Tongue (tissue), 2 donors: ENCODE data around the gene ARID1B. TPM values are rescaled to one million over a fixed set of nuclear protein-coding genes. Genes with fewer than 3 reads are reported as not detected.

ENCODE experiments used
- DNase-seq: peaks from one replicate; pipeline ENCODE4 v3.0.0-alpha.2; 2015
- total RNA-seq: library from RNA; depleted of rRNA; stranded (reverse); fragments of >200 nt; gene quantifications from one replicate; pipeline ENCODE4 v1.2.3, GENCODE V29; 2014

Gene ARID1B
- total RNA-seq, 1 donor from 2014 or later, result 143 TPM

DNA sequence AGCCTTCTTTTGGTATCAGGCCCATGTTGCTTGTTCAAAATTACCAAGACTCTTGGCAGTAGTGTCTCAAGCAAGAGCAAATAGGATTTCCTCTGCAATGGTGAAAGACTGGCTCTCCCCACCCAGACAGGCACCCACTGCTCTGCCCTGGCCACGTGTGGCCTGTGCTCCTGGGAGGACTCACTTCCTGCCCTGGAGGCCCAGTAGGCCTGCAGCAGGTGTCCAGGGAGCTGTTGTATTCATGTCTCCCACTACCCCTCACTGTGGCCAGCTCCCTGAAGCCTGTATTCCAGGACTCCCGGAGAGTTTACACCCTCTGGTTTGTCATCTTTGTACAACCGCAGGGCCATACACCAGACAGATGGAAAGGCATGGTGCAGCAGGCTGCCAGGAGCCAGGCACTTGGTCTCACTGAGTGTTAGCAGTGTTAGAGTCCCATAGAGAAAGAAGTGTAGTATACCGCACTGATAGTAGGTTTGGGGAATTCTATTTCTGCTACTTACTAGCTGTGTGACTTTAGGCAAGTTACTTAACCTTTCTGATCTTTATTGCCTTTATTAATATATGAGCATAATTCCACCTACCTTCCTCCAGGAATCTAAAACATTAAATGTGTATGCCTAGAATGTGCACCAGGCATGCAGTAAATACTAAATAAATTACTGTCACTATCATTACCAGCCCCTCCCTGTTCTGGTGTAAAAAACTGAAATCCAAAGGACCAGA is 386.4 kb downstream of the ARID1B start:
- DNase-seq, result no peak

DNA sequence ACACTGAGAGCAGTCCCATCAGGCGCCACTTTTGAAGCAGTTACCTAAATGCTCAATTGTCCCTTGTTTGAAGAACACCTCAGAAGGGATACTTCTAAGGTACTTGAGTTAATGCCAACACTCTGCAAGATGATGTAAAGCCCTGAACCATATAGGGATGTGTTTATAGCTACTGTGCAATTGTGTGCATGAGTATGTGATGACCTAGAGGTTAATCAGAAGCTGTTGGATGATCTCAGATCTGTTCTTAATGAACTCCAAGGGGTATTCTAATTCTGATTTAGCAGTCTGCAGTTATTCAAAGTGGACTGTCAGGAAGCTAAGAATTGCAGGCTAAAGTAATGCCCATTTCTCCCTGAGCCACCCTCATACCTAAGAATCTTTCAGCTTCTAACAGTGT is 387.8 kb downstream of the ARID1B start:
- DNase-seq, result no peak

DNA sequence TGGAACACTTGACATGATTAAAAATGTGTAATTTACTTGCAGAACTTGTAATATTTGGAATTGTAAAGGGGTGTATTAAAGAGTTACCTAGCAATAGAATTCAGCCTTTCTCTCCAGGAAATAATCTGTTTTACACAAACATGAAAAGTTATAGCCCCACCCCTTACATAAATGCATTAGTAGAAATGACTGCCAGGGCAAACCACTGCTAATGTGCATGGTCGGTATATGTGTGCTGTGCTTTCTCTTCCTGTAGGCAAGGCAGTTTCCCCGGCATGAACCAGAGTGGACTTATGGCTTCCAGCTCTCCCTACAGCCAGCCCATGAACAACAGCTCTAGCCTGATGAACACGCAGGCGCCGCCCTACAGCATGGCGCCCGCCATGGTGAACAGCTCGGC is 389.6 kb downstream of the ARID1B start:
- DNase-seq, result no peak

DNA sequence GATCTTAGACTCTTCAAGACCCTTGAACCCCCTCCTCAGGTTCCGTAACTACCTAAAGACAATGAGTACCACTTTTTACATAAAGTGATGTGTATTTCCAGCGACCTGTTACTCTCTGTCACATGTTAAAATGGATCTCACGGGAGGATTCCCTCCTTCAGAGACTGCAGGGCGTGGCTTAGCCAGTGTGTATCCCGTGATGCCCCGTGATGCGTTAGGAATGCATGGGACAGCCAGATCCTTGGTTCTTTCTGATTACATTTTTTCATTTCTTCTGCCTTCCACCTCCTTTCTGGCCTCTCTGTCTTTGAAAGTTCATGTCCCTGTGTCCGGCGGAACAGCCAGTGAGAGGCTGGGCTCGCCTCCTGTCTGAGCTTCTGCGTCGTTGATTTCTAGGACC is 390.7 kb downstream of the ARID1B start:
- DNase-seq, result no peak

DNA sequence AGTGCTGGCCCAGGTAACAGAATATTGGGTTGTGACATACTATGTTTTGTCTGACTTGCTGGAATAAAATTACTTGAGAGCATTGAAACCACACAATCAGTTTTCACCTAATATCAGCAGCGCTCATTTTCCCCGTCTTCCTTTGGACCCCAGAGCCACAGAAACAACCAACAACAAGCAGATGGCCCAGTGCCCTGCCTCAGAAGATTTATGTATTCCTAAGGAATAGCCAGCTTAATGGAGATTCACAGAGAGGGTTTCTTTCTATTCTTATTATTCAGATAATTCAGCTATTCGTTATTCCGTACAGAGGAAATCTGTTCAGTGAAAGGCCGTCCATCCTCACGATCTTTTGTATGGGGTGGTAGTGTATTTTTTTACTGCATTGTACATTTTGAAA is 391.3 kb downstream of the ARID1B start:
- no peak for DNase-seq

DNA sequence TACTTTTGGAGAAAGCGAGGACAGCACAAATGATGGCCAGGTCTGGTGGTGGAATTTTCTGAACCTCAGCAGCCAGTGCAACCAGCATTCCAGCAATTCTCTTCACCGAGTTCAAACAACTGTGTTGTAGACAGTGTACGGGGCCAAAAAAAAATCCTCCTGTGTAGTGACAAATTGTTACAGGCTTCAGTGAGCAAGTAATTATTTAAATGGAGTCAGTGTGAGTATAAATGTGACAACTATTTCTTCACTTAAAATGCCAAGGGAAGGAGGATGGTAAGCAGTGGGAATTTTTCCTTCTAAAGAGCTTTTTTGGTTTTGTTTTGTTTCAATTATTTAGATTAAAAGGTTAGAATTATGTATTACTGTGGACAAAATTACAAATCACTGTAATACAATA is 392.0 kb downstream of the ARID1B start:
- DNase-seq, result no peak

GRCh38 chr6:157169656-157170055 is 392.5 kb downstream of the ARID1B start:
- DNase-seq, result peak; percentile 59

DNA sequence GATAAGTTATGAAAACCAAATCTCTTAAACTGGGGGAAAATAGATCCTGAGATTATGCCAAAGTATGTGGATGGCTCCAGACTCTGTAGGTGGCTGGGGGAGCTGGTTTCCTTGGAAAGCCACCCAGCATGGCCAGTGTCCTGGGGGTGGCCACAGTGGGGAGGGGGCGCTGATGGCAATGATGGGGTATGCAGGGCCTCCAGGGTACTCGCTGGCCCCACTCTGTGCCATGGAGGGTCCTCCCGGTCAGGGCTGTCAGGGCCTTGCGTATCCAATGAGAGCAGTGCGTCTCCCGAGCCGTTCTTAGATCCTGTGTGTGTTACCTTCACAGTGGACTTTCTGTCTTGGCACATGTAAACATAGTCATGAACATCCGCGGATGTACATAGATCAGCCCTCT is 393.4 kb downstream of the ARID1B start:
- no peak for DNase-seq

DNA sequence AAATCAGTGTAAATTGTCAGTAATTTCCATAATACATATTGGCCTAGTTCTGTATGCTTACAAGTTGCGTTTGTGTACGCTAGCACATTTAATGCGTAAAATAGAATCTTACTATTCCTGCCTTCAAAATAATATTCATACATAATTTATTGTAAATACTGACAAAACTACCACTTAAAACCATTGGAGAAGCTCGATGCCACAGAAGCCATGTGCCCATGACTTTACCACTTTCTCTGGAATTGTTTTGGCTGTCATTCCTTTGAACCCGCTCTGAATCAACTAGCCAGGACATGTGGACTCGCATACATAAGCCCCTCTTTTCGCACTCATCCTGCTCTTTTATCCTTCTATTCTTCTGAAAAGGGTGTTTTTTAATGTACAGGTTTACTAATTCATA is 394.6 kb downstream of the ARID1B start:
- DNase-seq, result no peak

DNA sequence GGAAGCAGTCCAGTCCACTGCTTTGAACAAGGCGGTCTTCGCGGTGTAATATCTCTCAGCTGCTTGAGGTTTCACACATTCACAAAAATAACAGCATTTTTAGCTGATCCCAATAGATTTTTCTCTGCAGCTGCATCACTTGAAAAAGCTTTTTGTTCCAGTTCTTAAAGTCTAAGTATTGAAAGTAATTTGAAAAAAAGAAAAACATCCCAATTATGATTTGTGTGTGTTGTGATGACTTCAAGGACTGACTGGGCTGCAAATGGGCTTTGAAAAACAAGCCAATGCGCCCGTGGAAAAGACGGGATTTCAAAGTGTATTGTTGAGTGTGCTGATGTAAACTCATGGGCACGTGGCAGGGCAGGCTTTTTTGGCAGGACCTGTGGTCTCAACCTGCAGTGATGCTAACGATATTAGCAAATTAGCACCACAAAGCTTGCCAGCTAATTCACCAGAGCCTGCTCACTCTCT is 395.1 kb downstream of the ARID1B start:
- peak; percentile 64 for DNase-seq

DNA sequence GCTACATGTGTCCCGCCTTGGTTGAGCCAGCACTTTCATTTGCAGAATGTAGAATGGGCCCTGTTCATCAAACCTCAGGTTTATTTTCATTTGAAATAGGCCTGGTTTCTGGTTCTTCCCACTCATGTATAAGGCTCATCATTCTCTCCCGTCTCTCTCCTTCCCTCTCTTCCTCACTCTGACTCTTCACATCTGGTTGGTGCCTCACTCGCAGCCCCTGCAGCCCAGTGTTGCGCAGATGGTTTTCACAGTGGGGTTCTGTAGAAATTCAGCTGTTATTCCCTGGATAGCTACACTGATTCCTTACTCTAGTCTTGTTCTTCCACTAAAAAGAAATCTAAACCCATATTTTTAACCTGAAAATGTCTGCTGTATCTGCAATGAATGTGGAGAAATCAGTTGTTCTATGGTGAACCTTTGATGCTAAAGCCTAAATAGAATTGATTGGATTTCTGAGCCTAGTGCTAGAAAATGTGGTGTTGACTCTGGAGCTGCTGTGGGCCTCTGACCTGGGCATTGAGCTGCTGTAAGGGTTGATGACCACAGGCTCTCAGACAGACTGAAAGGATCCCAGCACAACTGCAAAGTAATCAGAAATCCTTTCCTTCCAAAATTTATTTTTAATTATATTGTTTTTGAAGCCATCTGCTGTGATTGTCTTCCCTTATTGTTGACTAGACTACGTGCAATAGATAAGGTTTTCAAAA is 395.8 kb downstream of the ARID1B start:
- no peak for DNase-seq

- DNase-seq, result no peak
Observed at GRCh38 chr6:157173776-157174175, 396.6 kb downstream of the ARID1B start.

DNA sequence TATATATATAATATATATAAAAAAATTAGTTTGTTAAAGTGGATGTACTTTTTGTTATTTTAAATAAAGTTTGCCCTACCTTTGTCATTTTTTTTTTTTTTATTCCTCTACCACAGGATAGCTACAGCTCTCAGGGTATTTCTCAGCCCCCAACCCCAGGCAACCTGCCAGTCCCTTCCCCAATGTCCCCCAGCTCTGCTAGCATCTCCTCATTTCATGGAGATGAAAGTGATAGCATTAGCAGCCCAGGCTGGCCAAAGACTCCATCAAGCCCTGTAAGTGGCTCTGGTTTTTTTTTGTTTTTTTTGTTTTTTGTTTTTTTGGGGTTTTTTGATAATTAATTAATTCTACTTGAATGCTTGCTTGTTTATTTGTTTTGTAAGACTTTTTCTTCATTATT is 397.6 kb downstream of the ARID1B start:
- no peak for DNase-seq

DNA sequence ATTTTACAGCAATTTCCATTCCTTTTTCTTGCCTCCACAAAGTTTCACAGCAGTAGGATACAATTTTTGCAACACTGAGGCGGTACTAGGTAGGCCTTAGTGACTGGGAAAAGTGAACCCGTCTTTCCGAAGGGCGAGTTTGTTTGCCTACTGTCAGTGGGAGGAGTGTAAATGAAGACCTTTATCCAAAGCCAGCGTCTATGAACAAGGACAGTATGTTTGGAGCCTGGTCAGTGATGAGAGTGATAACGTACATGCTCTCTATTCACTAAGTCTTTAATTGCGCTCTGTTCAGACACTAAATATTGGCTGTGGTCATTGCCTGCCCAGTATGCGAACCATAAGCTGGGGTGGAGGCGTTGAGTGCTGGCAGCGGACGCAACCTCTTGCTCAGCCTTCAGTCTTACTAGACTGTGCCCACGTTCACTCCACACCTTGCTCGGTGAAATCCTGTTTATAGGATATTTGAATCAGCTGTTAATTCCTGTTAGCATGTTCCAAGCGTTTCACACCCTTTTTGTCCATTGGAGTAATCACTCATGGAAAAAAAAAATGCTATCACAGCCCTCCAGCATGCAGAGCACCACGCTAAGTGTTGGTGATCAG is 400.7 kb downstream of the ARID1B start:
- no peak for DNase-seq

DNA sequence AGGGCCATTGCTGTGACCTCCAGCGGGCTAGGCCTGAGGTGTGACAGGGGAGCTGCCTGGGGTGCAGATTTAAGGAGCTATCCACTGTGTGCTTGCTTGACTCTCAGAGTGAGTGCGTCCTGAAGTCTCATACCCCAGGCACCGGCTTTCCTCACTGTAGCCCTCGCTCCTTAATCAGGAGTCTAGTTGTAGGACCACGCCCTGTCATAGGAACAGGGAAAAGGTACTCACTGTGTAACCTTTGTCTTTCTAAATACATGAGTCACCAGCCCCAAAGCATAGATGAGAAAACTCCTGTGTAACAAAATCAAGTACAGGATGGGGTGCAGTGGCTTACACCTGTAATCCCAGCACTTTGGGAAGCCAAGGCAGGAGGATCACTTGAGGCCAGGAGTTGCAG is 404.5 kb downstream of the ARID1B start:
- no peak for DNase-seq

- no peak for DNase-seq
Observed at GRCh38 chr6:157182503-157183264, 405.5 kb downstream of the ARID1B start.

- DNase-seq, result peak; percentile 77
Observed at GRCh38 chr6:157184202-157185015, 407.2 kb downstream of the ARID1B start.

DNA sequence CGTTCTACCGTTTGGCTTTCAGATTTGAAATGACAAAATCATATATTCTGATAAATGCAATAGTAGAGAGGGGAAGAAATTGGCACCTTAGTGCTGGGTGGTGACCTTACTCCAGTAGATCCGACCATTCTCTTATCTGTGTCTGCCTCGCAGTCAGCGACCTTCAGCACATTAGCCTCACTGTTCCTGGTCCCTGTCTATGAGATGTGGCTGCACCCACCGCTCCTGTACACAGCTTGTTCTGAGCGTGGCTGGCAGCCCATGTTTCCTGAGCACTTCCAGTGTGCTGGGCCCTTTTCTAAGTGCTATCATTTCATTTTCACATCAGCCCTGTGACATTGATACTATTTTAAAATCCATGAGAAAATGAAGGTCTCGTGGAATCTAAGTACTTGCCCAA is 408.0 kb downstream of the ARID1B start:
- no peak for DNase-seq

DNA sequence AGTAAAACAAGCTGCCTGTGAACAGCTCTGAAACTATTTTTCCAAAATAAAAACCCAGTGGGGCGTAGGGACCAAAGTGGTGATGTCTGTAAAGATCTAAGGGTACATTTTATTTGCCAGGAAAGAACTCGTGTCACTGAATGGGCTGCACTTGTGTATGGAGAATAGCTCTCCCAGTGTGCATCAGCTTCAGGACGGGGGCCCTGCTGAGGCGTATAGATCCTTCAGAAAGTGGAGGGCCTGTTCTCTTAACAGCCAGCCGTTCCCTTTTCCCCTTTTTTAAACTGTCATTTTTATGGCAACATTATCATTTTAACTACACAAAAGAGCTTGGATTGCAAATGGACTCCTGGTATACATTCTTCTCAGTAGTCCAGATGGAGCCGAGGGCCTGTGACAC is 408.8 kb downstream of the ARID1B start:
- no peak for DNase-seq

GRCh38 chr6:157186785-157187181 is 409.6 kb downstream of the ARID1B start:
- no peak for DNase-seq

DNA sequence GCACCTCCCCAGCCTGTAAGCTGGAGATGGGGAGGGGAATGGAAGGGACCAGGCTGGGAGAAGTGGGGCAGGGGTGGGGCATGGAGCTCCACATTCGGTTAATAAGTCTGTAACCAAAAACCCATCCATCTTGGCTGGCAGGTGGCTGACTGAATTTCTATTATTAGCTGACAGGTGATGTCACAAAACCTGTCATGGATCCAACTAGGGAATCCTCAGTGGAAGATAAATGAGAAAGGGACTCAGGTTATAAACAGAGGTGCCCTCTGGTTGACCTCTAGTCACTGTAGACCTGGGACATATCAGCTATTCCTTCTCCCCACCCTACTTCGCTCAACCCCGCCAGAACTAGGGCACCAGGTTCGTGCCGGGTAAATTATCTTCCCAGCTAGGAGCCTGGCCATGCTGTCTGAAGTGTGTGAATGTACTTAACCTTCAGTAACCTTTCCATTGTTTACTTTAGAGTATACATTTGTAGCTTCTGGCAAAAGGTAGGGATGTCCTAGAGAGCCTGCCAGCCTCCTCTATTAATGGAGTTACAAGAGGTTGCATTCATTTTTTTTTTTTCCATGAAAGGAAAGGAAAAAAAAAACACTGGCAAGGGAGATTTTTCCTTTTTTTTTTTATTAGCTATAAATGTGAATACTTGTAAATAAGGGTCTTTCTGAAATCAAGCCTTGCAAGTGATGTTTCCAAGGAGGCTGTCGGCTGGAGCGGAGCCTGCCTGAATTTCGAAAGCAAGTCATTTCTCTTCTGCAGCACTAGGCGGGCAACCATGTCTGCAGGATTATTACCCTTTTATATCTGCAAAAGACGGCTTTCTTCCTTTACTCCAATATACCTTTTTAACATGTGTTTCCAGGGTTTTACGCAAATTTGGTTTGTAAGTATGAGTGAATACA is 410.3 kb downstream of the ARID1B start:
- DNase-seq, result peak; percentile 60
